GM21390 (cell line): ENCODE data around the gene DLK2.
"Not testable (repeated sequence)": the region's sequence is repeated elsewhere in the genome, so short reads cannot be mapped to it uniquely, and the experiment has no call there.

Experiments used
- ATAC-seq: cut with Tn5 transposase; IDR thresholded peaks from one replicate; pipeline ENCODE4 v1.9.1; 2021; ENCODE audit not compliant: unreplicated experiment

The DLK2 gene

DNA sequence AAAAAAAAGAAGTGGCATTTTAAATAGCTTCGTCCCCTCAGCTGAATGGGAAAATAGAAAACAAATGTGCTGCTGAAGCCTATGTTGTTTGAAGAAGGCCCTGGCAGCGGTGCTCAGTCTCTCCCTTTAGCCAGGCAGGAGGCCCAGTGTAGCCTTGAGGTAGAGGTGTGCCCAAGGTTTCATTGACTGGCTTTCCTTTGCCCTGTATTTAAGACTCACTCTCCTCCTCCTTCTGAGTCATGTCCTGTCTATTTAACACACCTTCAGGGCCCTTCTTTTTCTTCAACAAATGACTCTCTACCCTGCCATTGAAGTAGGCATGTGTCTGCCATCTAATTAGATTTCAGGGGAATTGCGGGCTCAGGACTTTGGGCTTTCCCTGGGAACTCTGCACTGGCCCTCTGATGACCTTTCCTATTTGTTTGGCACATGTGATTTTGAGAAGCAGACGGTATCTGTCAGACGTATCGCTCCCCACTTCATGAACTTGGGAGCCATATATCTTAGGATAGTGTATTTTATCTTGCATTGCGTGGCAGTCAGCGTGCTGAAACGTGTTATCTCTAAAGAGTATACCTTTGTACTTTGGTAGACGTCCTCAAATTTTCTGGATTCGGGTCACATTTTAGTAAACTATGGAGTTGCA, 26.4 kb upstream of the DLK2 start:
- ATAC-seq: no peak

DNA sequence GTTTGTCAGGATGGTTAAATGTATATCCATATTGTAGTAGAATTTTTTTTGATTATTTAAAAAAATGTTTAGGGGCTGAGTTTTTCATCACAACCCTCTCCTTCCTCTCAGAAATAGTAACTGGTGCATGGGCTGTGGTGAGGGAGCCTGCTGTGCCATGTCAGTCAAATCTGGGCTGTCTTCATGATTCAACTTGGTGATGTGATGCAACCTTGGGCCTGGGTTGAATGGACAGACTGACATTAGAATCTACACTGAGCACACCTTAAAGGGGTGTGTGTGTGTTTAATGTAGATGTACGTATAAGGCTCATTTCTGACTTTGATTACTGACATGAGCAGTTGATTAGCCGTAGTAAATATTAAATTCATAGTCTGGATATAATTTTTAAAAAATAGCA, 25.7 kb upstream of the DLK2 start:
- ATAC-seq: no peak

DNA sequence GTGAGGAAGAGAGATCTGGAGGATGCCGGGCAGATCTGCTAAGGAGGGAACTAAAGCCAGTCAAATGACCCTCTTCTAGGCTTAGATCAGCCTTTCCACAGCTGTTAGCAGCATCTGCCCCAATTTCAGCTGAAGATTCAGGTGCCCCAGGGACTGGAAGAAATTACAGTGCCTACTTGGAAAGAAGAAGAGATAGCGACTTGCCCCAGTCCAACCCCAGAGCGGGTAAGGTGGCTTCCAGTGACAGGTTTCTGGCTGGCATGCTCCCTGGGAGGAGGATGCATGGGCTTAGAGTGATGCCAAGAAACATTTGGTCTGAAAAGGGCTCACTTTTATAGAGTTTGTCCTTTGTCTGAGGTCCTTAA, 22.6 kb upstream of the DLK2 start:
- no peak for ATAC-seq

DNA sequence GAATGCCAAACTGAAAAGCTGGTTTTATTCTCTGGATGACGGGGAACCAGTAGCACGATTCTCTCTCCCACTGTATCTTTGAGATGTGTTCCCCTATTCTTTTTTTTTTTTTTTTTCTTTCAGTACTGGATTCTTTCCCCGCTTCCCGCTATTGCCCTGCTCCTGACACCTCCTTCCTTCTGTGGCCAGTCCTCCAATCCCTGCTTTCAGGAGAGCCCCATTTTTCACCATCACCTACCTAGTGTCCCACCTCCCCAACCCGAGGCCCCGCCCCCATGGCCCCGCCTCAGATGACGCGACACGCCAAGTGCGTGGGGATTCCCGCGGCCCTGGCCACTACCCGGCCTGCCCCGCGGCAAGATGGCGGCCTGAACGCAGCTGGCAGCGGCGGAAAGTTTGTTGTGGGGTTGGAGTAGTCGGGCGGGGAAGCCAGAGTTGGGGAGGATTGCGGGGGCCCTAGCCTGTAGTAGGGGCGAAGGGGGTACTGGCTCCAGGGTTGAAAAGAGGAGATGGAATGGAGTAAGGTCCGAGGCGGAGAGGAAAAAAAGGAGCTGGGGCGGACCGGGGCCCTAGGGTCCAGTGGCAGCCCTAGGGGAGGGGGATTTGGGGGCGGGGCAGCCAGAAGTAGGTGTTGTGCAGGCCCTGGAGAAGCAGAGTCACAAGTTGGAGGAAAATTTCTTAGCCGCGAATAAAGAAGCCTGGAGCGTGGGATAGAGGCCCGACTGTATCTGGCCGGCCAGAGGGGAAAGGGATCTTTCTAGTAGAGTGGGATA, 22.1 kb upstream of the DLK2 start, which contains the start of gene TJAP1:
Gene TJAP1 (plus strand): TSS at position 336 of the 773 bp plus-strand sequence. CDS start 21,432 bp downstream, outside the sequence.
- ATAC-seq: peak; percentile 97

DNA sequence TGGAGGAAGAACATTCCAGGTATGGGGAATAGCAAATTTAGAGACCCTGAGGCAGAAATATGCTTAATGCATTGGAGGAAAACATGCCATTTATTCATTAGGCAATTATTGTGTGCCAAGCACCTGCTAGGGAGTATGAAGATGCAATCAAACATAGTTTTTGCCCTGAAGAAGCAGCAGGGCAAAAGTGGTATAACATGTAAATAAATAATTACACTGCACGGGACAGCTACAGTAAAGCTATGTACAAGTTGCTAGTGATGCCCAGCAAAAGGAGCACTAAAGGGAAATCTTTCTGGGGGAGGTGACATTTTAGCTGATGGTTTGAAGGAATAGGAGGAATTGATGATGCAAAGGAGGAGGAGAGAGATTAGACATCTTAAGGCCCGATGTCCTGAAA, 21.4 kb upstream of the DLK2 start:
- no peak for ATAC-seq

DNA sequence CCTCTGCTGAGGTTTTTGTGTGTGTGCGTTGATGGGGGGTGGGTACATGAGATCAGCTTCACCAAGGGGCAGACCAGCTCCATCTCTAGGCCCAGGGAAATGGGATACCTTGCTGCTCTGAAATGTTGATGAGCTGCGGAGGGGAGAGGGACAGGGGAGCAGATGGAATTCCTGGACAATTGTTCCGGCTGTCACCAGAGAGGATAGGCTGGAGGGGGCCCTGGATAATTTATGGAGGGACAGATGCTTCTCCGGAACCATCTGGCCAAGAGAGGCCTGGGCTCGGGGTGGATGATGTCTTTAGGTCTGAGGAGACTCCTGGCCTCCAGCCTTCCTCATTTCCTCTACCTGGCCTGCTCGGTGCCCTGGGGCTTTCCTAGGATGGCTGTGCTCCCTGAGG, 20.2 kb upstream of the DLK2 start:
- no peak for ATAC-seq

DNA sequence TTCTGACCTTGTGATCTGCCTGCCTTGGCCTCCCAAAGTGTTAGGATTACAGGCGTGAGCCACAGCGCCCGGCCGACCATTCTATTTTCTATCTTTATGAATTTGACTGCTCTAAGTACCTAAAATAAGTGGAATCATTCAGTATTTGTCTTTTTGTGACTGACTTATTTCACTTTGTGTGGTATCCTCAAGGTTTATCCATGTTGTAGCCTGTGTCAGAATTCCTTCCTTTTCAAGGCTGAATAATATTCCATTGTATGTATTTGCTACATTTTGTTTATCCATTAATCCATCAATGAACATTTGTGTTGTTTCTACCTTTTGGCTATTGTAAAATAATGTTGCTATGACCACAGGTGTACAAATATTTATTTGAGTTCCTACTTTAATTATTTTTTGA, 17.2 kb upstream of the DLK2 start:
- ATAC-seq: no peak

DNA sequence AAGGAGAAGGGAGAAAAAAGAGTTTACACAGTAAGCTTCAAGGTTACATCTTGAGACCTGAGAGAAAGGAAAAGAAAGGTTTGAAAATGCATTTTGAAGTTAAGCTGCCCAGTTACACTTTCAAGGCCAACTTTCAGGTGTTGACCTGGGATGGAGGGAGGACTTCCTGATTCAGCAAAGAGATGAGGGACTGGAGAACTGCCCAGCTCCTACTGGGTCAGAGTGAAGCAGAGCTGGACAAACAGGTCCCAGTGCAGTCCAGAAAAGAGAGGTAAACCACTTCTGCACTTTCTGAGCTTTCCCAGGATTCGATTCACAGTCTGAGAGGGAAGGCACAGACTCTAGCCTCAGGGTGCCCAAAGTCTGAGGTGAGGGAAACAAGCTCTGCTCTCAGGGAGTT, 16.1 kb upstream of the DLK2 start:
- no peak for ATAC-seq

DNA sequence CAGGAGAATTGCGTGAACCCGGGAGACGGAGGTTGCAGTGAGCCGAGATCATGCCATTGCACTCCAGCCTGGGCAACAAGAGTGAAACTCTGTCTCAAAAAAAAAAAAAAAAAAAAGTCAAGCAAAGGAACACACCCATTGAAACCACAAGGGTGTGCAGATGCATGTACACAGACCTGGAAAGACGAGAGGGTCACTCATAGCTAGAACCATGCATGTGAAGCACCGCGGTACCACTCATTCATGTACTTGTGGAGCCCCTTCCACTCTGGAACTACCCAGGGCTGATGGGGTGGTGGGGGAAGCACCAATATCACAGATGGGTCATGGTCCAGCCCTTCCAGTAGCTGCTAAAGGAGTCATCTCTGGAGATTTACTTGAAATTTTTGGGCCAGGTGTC, 14.6 kb upstream of the DLK2 start:
- ATAC-seq: no peak

DNA sequence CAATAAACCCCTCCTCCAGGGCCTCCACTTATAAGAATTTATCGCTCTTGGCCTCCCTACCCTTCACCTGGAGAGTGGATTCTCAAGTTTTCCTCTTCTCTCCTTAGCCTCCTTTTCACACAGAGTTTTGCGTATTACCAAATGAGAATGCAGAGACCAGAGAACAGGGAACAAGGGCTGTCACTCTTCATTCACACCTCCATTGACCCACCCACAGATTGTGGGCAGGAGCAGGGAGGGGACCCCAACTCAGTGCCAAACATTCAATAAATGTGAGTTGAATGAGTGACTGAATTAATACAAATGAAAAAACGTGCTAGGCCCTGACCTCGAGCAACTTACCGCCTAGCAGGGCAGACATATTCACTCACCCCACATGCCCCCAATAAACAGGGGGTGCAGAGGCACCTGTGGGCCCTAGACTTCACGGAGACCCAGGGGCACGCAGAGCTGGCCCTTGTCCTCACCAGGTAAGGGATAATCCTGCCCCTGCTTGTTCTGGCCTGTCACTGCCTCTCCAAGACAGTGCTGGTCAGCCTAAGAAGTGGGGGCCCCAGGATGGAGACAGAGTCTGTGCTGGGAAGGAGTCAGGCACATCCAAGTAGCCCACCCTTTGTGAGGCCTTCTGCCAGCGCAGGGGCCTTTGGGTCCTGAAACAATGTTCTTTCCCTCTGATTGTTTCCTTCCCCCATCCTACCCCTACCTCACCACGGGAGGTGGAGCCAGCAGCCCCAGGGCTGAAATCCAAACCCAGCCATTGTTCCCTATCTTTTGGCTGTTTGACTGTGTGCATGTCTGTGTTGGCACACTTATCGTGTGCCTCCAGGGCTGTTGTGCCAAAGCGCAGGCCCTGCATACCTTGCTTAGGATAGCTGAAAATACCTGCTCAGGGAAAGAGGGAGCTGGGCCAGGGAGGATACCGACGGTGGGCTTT, 13.7 kb upstream of the DLK2 start:
- no peak for ATAC-seq

DNA sequence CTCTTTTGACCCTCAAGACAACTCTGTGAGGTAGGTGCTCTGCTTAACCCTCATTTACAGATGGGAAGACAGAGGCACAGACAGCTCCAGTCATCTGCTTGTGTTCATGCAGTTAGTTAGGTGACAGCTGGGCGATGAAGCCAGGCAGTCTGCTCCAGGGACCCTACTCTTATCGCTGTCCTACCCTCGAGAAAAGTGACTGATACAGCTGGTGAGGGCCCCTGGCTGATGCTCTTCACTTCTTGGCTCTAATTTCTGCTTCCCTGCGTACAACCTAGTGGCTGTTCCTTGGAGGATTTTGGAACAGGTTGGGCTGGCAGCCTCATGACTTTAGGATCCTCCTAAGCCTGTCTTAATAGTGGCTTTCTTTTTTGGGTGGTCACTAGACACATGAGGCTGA, 12.9 kb upstream of the DLK2 start:
- no peak for ATAC-seq

DNA sequence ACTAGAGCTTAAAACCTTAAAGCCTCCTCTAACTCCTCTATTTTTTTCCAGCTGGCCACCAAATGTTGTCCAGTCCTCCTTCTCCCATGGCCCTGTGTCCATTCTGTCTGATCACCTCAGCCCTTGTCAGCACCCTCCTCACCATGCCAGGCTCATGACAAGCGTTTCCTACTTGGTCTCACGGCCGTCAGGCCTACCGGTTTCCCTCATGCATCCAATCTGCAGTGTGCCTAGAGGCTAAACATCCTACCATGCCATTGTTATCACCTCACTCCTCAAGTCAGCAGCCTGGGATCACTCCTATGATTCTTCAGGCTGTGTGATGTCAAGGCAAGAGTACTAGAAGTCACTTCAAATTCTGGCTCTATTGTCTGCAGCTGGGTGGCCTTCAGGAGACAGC, 12.4 kb upstream of the DLK2 start:
- no peak for ATAC-seq

DNA sequence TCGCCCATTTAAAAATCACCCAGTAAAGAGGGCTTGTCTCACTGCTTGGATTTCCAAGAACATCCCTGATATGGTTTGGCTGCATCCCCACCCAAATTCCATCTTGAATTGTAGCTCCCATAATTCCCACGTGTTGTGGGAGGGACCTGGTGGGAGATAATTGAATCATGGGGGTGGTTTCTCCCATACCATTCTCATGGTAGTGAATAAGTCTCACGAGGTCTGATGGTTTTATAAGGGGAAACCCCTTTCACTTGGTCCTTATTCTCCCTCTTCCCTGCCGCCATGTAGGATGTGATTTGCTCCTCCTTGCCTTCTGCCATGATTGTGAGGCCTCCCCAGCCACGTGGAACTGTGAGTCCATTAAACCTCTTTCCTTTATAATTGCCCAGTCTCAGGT, 11.9 kb upstream of the DLK2 start:
- ATAC-seq: not testable (repeated sequence)

DNA sequence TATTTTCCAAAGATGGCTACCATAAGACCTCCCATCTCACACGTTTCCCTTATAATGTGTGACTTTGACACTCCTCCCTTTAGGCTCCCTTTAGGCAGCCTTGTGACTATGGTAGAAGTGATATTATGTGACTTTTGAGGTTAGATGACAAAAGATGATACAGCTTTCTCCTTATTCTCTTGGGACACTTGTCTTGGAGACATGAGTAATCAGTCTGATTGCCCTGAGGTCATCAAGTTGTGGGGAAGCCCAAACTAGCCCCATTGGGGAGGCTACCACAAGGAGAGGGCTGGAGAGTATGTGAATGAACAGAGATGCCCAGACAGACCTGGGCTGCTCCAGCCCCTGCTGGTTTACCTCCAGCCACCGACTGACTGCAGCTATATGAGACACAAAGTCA, 10.6 kb upstream of the DLK2 start:
- ATAC-seq: no peak

DNA sequence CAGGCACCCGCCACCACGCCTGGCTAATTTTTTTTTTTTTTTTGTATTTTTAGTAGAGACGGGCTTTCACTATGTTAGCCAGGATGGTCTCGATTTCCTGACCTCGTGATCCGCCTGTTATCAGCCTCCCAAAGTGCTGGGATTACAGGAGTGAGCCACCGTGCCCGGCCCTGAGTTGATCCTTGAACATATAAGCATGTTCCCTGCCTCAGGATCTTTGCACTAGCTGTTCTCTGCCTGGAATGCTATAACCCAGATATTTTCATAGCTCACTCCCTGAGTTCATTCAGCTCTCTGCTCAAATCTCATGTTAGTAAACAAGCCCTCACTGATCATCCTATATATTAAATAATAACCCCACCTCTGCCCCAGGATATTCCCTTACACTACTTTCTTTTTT, 9.0 kb upstream of the DLK2 start:
- ATAC-seq: no peak

DNA sequence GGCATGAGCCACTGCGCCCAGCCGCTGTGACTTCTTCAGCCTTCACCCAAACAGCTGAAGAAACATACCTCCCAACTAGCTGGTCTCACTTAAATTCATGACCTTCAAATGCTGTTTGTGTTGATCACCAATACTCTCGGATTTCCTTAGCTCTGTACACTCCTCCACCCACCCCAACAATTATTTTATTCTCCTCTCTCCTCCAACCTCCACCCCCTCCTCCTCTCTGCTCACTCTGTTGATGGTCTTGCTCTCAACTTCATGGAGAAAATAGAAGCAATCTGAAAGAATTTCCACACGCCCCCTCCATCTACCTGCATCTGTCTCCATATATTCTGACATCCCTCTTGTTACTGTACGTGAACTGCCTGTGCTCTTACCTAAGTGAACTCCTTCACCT, 6.6 kb upstream of the DLK2 start:
- ATAC-seq: no peak

DNA sequence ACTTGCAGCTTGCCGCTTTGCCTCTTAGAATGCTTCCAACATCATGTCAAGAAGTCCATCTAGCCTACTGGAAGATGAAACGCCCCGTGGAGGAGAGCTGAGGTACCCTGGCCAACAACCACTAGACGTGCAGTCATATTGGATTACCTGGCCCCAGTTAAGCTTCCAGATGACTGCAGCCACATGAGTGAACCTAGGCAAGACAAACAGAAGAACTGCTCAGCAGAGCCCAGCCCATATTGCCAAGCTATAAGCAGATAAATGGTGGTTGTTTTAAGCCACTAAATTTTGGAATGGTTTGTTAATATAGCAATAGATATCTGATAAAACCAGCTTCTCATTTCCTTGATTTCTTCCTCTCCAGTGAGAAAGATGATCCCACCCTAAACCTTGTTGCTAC, 4.7 kb upstream of the DLK2 start:
- ATAC-seq: no peak

DNA sequence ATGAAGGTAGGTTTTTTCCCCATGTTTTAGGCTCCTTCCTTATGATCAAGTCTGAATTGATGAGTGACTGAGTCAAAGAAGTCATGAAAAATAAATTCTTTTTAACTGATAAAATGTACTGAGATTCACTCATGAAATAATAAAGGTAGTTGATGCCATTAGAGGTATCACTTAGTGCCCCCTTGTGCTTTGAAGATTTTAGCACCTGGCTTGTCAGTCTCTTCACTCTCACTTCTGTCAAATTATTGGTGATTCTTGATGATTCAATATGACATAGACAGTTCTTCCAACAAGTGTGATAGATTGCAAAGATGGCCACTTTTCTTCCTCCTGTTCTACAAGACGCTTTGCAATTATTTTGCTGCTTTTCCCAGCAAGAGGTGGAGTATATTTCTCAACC, 4.2 kb upstream of the DLK2 start:
- ATAC-seq: no peak

DNA sequence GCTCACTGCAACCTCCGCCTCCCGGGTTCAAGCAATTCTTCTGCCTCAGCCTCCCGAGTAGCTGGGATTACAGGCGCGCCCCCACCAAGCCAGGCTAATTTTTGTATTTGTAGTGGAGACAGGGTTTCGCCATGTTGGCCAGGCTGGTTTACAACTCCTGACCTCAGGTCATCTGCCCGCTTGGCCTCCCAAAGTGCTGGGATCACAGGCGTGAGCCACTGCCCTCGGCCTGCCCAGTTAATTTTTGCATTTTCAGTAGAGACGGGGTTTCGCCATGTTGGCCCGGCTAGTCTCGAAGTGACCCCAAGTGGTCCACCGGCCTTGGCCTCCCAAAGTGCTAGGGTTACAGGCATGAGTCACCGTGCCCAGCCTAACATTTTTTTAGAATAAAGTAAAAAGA, 2.8 kb upstream of the DLK2 start:
- ATAC-seq: not testable (repeated sequence)

DNA sequence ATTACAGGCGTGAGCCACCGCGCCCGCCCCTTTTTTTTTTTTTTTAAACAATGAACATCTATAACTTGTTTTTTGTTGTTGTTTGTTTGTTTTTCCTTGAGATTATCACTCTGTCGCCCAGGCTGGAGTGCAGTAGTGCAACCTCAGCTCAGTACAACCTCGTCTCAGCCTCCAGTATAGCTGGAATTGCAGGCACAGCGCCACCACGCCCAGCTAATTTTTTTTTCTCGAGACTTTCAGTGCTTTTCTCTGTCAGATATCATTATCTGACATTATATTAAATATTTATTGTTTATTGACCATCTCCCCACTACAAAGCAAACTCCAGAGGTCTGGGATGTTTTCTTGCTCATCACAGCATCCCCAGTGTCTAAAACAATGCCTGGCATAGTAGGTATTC, 2.3 kb upstream of the DLK2 start:
- ATAC-seq: no peak

DNA sequence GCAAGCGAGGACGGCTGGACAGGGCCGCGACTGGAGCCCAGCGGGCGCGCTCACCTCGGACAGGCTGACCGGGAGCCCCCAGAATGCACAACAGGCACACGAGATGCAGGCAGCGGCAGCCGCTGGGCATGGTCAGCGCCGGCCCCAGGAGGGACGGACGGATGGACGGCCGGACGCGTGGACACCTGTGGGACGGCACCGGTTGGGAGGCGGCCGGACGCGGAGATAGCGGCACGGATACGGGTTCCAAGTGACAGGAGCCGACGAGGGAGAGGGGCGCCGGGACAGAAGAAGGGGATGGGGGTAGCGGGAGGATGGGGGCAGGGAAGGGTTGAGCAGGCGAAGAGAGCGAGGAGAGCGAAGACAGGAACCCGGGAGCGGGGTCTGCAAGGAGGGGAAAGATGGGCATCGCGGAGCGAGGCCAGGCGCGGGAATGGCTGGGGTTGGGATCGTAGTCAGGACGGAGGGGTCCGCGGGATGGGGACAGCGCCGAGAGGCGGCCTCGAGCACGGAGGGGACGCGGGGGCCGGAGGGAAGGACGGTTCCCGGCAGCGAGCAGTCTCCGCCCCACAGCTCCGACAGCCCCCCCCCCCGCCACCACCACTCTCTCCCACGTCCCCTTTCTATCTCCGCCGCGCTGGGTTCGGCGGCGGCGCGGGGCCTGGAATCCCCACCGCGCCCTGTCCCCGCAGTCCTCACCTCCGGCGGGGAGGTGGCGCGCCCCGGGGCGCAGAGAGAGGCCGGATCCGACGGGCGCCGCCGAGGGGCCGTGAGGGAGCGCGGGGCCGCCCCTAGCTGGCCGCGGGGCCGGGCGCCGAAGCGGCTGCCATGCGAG, 435 bp downstream of the DLK2 start:
- no peak for ATAC-seq
